K562 (cell line): ENCODE results near the gene FCGR2B. TPM values are rescaled to one million over a fixed set of nuclear protein-coding genes. Genes with fewer than 3 reads are reported as not detected.
"Not testable (repeated sequence)": the region's sequence is repeated elsewhere in the genome, so short reads cannot be mapped to it uniquely, and the experiment has no call there.

Experiments used
- ATAC-seq: fragments of 200-7000 bp; cut with Tn5 transposase; 3 replicates; pipeline ENCODE4 v1.9.1; 2020; ENCODE audit warnings: moderate library complexity
- BruUV-seq: library from RNA; stranded (reverse); fragments of 400-500 nt; replicated peaks from 2 replicates; lab custom pipeline; 2021; lab: Mats Ljungman, UMichigan
- CTCF ChIA-PET: fragments of 300-600 bp; formaldehyde crosslinking; extraction: SDS; loops from one replicate; lab custom pipeline; 2021; ENCODE audit warnings: low intra/inter-chr PET ratio; lab: Yijun Ruan, JAX
- POLR2A ChIA-PET: fragments of 300-600, 350-650 bp; sonication (Branson Sonifier 250); formaldehyde crosslinking; extraction: SDS; loops from one replicate; lab custom pipeline; 2021; ENCODE audit warnings: antibody characterized with exemption, inconsistent platforms; lab: Yijun Ruan, JAX
- DNase-seq, 4 experiments: peaks; one replicate each; pipeline versions ENCODE4 v3.0.0 to v3.0.0-alpha.2; 2011 to 2018; ENCODE audit warnings: low spot score in 3 of 4, mixed read lengths in 3 of 4; ENCODE audit errors: extremely low read depth in 1 of 4
- FAIRE-seq: peaks from 2 replicates; lab custom pipeline; 2011; peaks lifted over from hg19 to GRCh38; lab: Jason Lieb, UNC
- H2AFZ ChIP-seq: 2 replicates; pipeline ENCODE4 v1.6.0; 2011; ENCODE audit warnings: low read depth, low read length, control low read depth, inconsistent platforms
- H3K27ac ChIP-seq: fragments of 200-600 bp; 3 replicates; pipeline ENCODE4 v1.8.0; 2011; ENCODE audit warnings: low read depth, mild to moderate bottlenecking, control low read depth, inconsistent platforms, low read length, moderate library complexity, mixed read lengths; ENCODE audit errors: extremely low read depth
- H3K27me3 ChIP-seq, 2 experiments: fragments of 300-600 bp in 1 of 2; 2 replicates in 1 of 2; 3 replicates in 1 of 2; pipeline versions ENCODE4 v1.6.0 to v1.8.0; 2011; ENCODE audit warnings: inconsistent platforms in 2 of 2, low read length in 2 of 2, mild to moderate bottlenecking in 1 of 2, mixed read lengths in 1 of 2, moderate library complexity in 1 of 2; ENCODE audit not compliant: control insufficient read depth in 2 of 2, insufficient read depth in 2 of 2
- H3K36me3 ChIP-seq: fragments of 300-600 bp; 3 replicates; pipeline ENCODE4 v1.8.0; 2011; ENCODE audit warnings: mild to moderate bottlenecking, low read length, inconsistent platforms; ENCODE audit not compliant: control insufficient read depth, insufficient read depth
- H3K4me1 ChIP-seq, 2 experiments: fragments of 200-600 bp in 1 of 2; replicated peaks in 1 of 2; 2 replicates in 1 of 2; 3 replicates in 1 of 2; pipeline versions ENCODE4 v1.5.1 to v1.8.0; 2011; ENCODE audit warnings: inconsistent platforms in 2 of 2, low read length in 2 of 2, mild to moderate bottlenecking in 1 of 2, mixed read lengths in 1 of 2, moderate library complexity in 1 of 2; ENCODE audit not compliant: control insufficient read depth in 2 of 2, insufficient read depth in 2 of 2
- H3K4me2 ChIP-seq: 2 replicates; pipeline ENCODE4 v1.6.1; 2011; ENCODE audit warnings: low read length, control low read depth, inconsistent platforms, mixed read lengths; ENCODE audit not compliant: insufficient read depth
- H3K4me3 ChIP-seq: fragments of 200-600 bp; sonication (generic), shearing (Covaris generic); 2 replicates; pipeline ENCODE4 v1.5.1; 2016; ENCODE audit warnings: control low read depth, inconsistent platforms
- H3K79me2 ChIP-seq: fragments of 200-600 bp; 3 replicates; pipeline ENCODE4 v1.8.0; 2011; ENCODE audit warnings: low read length, inconsistent platforms; ENCODE audit not compliant: control insufficient read depth, insufficient read depth
- H3K9ac ChIP-seq, 2 experiments: 2 replicates each; pipeline versions ENCODE4 v1.6.0 to v1.6.1; 2011; ENCODE audit warnings: low read depth in 2 of 2, low read length in 2 of 2, control low read depth in 1 of 2, inconsistent platforms in 1 of 2, mild to moderate bottlenecking in 1 of 2, mixed read lengths in 1 of 2; ENCODE audit not compliant: insufficient read depth in 1 of 2
- H3K9me1 ChIP-seq: one replicate; pipeline ENCODE4 v1.6.0; 2011; ENCODE audit warnings: inconsistent platforms, mild to moderate bottlenecking, low read length, moderate library complexity; ENCODE audit not compliant: control insufficient read depth, insufficient read depth
- H3K9me3 ChIP-seq: replicated peaks from 2 replicates; pipeline ENCODE4 v1.5.1; 2011; ENCODE audit warnings: low read depth, low read length, inconsistent platforms; ENCODE audit not compliant: control insufficient read depth, insufficient read depth
- H4K20me1 ChIP-seq: replicated peaks from 2 replicates; pipeline ENCODE4 v1.6.1; 2011; ENCODE audit warnings: low read length, inconsistent platforms, mixed read lengths; ENCODE audit not compliant: control insufficient read depth, insufficient read depth
- FUS ChIP-seq: fragments of 200-400 bp; formaldehyde crosslinking; optimal IDR thresholded peaks from 2 replicates; pipeline ENCODE3; 2017; ENCODE audit warnings: low read depth, low read length
- NFRKB ChIP-seq: fragments of 450-650 bp; IDR thresholded peaks from 2 replicates; pipeline ENCODE4 v1.6.1; 2016; ENCODE audit warnings: low read depth
- PCBP1 ChIP-seq: fragments of 200-400 bp; formaldehyde crosslinking; IDR thresholded peaks from 2 replicates; pipeline ENCODE4 v1.6.1; 2018; ENCODE audit warnings: mild to moderate bottlenecking, low read depth, low read length; ENCODE audit not compliant: poor library complexity, severe bottlenecking
- PRPF4 ChIP-seq: fragments of 200-400 bp; formaldehyde crosslinking; IDR thresholded peaks from one replicate; pipeline ENCODE4 v1.6.1; 2017; ENCODE audit warnings: low read length, low read depth, mild to moderate bottlenecking; ENCODE audit not compliant: insufficient read depth, poor library complexity, severe bottlenecking
- YY1 ChIP-seq, 3 experiments: IDR thresholded peaks; 2 replicates each; pipeline ENCODE4 v1.6.1; 2011; ENCODE audit warnings: low read length in 2 of 3, mild to moderate bottlenecking in 2 of 3, moderate library complexity in 2 of 3, borderline replicate concordance in 1 of 3, control low read depth in 1 of 3, low read depth in 1 of 3; ENCODE audit not compliant: insufficient read depth in 3 of 3, insufficient replicate concordance in 2 of 3, control insufficient read depth in 1 of 3, insufficient read length in 1 of 3; ENCODE audit errors: extremely low read depth in 1 of 3
- ZNF232 ChIP-seq: sonication (generic); formaldehyde crosslinking; IDR thresholded peaks from 2 replicates; pipeline ENCODE4 v1.8.0; 2022; ENCODE audit warnings: mild to moderate bottlenecking, missing genetic modification reagents
- WGBS: fragments of 100-300 bp; shearing (Covaris generic); methylation state at CpG from one replicate; pipeline ENCODE4 v1.1.6; 2016; ENCODE audit warnings: low coverage, mixed read lengths; ENCODE audit not compliant: insufficient coverage; ENCODE audit errors: missing lambda C conversion rate; 5-methylcytosine and 5-hydroxymethylcytosine counted together
- in situ Hi-C: fragments of 300-500 bp; cut with MboI; formaldehyde crosslinking; loops from 4 replicates; pipeline ENCODE4 v1.15.0; 2018; ENCODE audit warnings: inconsistent platforms, mixed read lengths
- intact Hi-C: fragments of 100-400 bp; cut with micrococcal nuclease; formaldehyde crosslinking; loops from 2 replicates; pipeline ENCODE4 v1.14.2; 2022
- polyA plus RNA-seq, 8 experiments: library from polyadenylated mRNA; depleted of rRNA in 4 of 8; stranded (reverse) in 5 of 8; unstranded in 3 of 8; fragments of >200 nt; fragmentation: Nextera tagmentation in 2 of 8; fragmentation: Illumina TruSeq in 1 of 8; extraction: Ambion mirVana in 2 of 8; extraction: Trizol in 1 of 8; gene quantifications; 2 replicates each; pipeline versions ENCODE4 v1.2.1 to v1.2.3, GENCODE V29; 2011 to 2014; ENCODE audit warnings: inconsistent platforms in 1 of 8, missing spikeins in 1 of 8
- total RNA-seq, 7 experiments: library from RNA; depleted of rRNA in 6 of 7; stranded (reverse); fragments of >200 nt in 6 of 7; fragmentation: Illumina TruSeq in 2 of 7; extraction: Trizol in 2 of 7; gene quantifications; 2 replicates each; pipeline versions ENCODE4 v1.2.1 to v1.2.3, GENCODE V29; 2011 to 2021; ENCODE audit warnings: low replicate concordance in 1 of 7
- TF ChIP-seq, protein P1 (sequence below): fragments of 450-650 bp; IDR thresholded peaks from 2 replicates; pipeline ENCODE4 v1.6.1; 2017; ENCODE audit warnings: antibody characterized with exemption, mild to moderate bottlenecking

The FCGR2B gene
- total and polyA plus RNA-seq, 9 of the 15 experiments (the other 6 are each of a cell fraction or from before 2014, with no cell fraction given), result 1.7 to 8.9 (median 3.9) TPM

DNA sequence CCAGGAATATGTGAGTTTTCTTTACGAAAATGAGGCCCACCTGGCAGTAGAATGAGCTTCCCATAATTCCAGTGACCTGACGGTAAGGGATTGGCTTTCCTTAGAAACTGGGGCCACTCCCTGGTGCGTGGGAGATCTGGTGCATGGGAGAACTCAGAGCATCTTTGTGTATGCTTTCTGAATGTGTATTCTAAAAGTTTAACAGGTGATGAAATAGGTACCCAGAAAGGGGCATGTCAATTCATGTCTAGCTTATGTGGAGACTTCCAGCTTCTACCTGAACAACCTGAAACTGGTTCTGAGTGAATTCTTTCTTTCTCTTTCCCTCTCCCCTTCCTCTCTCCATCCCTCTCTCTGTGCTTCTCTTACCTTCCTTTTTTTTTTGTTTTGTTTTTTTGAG is 28.9 kb downstream of the FCGR2B start:
- 0 out of 2 replicates have a peak overlapping the region, but pooled peaks have one; percentile 4 for H2AFZ ChIP-seq
- in situ Hi-C loops (no loop called here), intact Hi-C loops (no loop called here)
- no peak overlapping the region for H3K27ac ChIP-seq
- no peak overlapping the region for H3K4me3 ChIP-seq
- no peaks in the 10 kb centered on the region for H3K9me1 ChIP-seq
- ATAC-seq, result no peak
- CTCF ChIA-PET, result no interaction called here
- no peak overlapping the region for H3K4me2 ChIP-seq
- no peaks in the 10 kb centered on the region for H3K79me2 ChIP-seq
- POLR2A ChIA-PET, result interaction anchor here (0.9 to 2.1 kb wide), 2 partner anchors 13 to 17 kb away, joined by 3 to 5 read pairs; no protein-coding TSS in a partner anchor
- H3K9me3 ChIP-seq, result no peaks in the 10 kb centered on the region
- FAIRE-seq, result no peak
- no peaks in the 10 kb centered on the region for H3K27me3 ChIP-seq
- H3K4me1 ChIP-seq, result peaks cover 5 to 9% of the 10 kb centered on the region in 2 experiments; a peak in 3 of 5 replicates
- H3K36me3 ChIP-seq, result no peaks in the 10 kb centered on the region
- DNase-seq, result no peak
- no peak for TF ChIP-seq PCBP1
- TF ChIP-seq PRPF4, result no peak
- TF ChIP-seq ZNF232 (CRISPR knock-in tag), result no peak
- TF ChIP-seq FUS, result no peak
- TF ChIP-seq, all 486 proteins: peak for 0
- no TSS peak for BruUV-seq
- H4K20me1 ChIP-seq, result no peaks in the 10 kb centered on the region
- H3K9ac ChIP-seq, result no peak overlapping the region
- WGBS, result 40% methylated on average over 3 of the region's 3 CpGs

DNA sequence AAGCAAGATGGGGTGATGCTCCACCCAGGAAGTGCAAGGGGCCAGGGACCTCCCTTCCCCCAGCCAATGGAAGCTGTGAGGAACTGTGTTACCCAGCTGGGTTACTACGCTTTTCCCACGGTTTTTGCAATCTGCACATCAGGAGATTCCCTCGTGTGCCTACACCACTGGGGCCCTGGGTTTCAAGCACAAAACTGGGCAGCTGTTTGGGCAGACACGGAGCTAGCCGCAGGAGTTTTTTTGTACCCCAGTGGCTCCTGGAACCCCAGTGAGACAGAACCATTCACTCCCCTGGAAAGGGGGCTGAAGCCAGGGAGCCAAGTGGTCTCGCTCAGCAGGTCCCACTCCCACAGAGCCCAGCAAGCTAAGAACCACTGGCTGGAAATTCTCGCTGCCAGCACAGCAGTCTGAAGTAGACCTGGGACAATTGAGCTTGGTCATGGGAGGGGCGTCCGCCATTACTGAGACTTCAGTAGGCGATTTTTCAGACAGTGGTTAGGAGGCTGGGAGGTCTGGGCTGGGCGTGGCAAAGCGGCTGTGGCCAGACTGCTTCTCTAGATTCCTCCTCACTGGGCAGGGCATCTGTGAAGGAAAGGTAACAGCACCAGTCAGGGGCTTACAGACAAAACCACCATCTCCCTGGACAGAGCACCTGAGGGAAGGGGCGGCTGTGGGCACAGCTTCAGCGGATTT is 30.2 kb downstream of the FCGR2B start:
- H4K20me1 ChIP-seq, in situ Hi-C loops, H3K4me1 ChIP-seq, H3K36me3 ChIP-seq, H3K79me2 ChIP-seq, FAIRE-seq, H3K4me3 ChIP-seq, intact Hi-C loops, H3K9me1 ChIP-seq: not testable (repeated sequence)
- ATAC-seq, result peak; percentile 71
- H2AFZ ChIP-seq, result peak overlapping the region; percentile 88
- TF ChIP-seq YY1 (IDR thresholded peaks at IDR 0.05; ENCODE audit: borderline replicate concordance in 1 of 3, control insufficient read depth in 1 of 3, extremely low read depth in 1 of 3, insufficient read depth in 3 of 3, insufficient read length in 1 of 3, insufficient replicate concordance in 2 of 3, low read depth in 1 of 3, low read length in 2 of 3) (peak in 2 of 3 experiments; percentile 36 to 65), NFRKB (0 out of 2 replicates have a peak, but pooled peaks have one; percentile 27)
- TF ChIP-seq, protein P1, sequence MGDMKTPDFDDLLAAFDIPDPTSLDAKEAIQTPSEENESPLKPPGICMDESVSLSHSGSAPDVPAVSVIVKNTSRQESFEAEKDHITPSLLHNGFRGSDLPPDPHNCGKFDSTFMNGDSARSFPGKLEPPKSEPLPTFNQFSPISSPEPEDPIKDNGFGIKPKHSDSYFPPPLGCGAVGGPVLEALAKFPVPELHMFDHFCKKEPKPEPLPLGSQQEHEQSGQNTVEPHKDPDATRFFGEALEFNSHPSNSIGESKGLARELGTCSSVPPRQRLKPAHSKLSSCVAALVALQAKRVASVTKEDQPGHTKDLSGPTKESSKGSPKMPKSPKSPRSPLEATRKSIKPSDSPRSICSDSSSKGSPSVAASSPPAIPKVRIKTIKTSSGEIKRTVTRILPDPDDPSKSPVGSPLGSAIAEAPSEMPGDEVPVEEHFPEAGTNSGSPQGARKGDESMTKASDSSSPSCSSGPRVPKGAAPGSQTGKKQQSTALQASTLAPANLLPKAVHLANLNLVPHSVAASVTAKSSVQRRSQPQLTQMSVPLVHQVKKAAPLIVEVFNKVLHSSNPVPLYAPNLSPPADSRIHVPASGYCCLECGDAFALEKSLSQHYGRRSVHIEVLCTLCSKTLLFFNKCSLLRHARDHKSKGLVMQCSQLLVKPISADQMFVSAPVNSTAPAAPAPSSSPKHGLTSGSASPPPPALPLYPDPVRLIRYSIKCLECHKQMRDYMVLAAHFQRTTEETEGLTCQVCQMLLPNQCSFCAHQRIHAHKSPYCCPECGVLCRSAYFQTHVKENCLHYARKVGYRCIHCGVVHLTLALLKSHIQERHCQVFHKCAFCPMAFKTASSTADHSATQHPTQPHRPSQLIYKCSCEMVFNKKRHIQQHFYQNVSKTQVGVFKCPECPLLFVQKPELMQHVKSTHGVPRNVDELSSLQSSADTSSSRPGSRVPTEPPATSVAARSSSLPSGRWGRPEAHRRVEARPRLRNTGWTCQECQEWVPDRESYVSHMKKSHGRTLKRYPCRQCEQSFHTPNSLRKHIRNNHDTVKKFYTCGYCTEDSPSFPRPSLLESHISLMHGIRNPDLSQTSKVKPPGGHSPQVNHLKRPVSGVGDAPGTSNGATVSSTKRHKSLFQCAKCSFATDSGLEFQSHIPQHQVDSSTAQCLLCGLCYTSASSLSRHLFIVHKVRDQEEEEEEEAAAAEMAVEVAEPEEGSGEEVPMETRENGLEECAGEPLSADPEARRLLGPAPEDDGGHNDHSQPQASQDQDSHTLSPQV, result peak; percentile 25; the same call in 1 of the 2 replicates
- TF ChIP-seq, all 486 proteins: peak for 3; not testable (repeated sequence) for 483
- BruUV-seq, H3K27me3 ChIP-seq, H3K9ac ChIP-seq, H3K9me3 ChIP-seq, CTCF ChIA-PET, H3K27ac ChIP-seq: not testable (repeated sequence)
- WGBS, result 44% methylated on average over 10 of the region's 14 CpGs
- H3K4me2 ChIP-seq, result peak overlapping the region; percentile 43
- DNase-seq, result peak in 1 of 4 experiments; percentile 16
- POLR2A ChIA-PET, result interaction anchor here (1.5 to 2.1 kb wide), 2 partner anchors 14 to 16 kb away, joined by 5 read pairs; partner anchors contain the start of gene FCRLA
